Spinal cord (tissue), 4 donors: Measurements from ENCODE around the gene SLC22A15. TPM values are rescaled to one million over a fixed set of nuclear protein-coding genes. Genes with fewer than 3 reads are reported as not detected.

Experiments used
- polyA plus RNA-seq, 2 donors: library from polyadenylated mRNA; unstranded; fragments of 120-200 nt; gene quantifications; one replicate each; pipeline ENCODE4 v1.2.1, GENCODE V29; 2013; ENCODE audit not compliant: insufficient read length in 2 of 2
- total RNA-seq, 2 donors: library from RNA; depleted of rRNA in 1 of 2; stranded (reverse); fragments of 120-200 nt in 1 of 2; fragments of >200 nt in 1 of 2; gene quantifications; one replicate each; pipeline versions ENCODE4 v1.2.3 to v1.2.4, GENCODE V29; 2013 to 2014

The SLC22A15 gene
- total and polyA plus RNA-seq, 4 donors = 10.0 to 36.0 (median 23.1) TPM

Other genes starting within 250 kb of the SLC22A15 start
- gene CASQ2, start 207.8 kb upstream of the SLC22A15 start, total RNA-seq = 1 to 10 TPM; 1.5 to 3.1 TPM
- 1 to 10 TPM; 1.1 to 1.4 TPM for gene CASQ2, start 207.8 kb upstream of the SLC22A15 start, polyA plus RNA-seq
- 1 to 10 TPM; 2.8 to 5.6 TPM for gene NHLH2, start 135.4 kb upstream of the SLC22A15 start, total RNA-seq
- 10 to 100 TPM; 11.0 to 11.7 TPM for gene NHLH2, start 135.4 kb upstream of the SLC22A15 start, polyA plus RNA-seq
- gene MAB21L3, start 134.9 kb downstream of the SLC22A15 start, total RNA-seq = under 1 TPM; 0.17 to 0.40 TPM
- under 1 TPM; 0.21 to 0.30 TPM for gene MAB21L3, start 134.9 kb downstream of the SLC22A15 start, polyA plus RNA-seq